Stimulated activated naive CD8-positive, alpha-beta T cell treated with anti-CD3 and anti-CD28 coated beads, Interleukin-15, Interleukin-2, amounts not matched to agents 100 ng/mL and 50 ng/mL, for 24 hours (primary cell): ENCODE data around the gene STYXL2.

ENCODE experiments used
- H3K27ac Mint-ChIP-seq: one replicate; pipeline ENCODE4 v1.8.0; 2021; ENCODE audit warnings: mild to moderate bottlenecking, mixed read lengths
- H3K27me3 Mint-ChIP-seq: one replicate; pipeline ENCODE4 v1.8.0; 2021; ENCODE audit warnings: mixed read lengths
- H3K36me3 Mint-ChIP-seq: one replicate; pipeline ENCODE4 v1.8.0; 2021; ENCODE audit warnings: low read depth, mixed read lengths
- H3K4me1 Mint-ChIP-seq: one replicate; pipeline ENCODE4 v1.8.0; 2021; ENCODE audit warnings: low read depth, mixed read lengths
- H3K4me3 Mint-ChIP-seq: one replicate; pipeline ENCODE4 v1.8.0; 2021; ENCODE audit warnings: mild to moderate bottlenecking, mixed read lengths
- H3K9me3 Mint-ChIP-seq: one replicate; pipeline ENCODE4 v1.8.0; 2021; ENCODE audit warnings: mixed read lengths

Gene STYXL2

GRCh38 chr1:167093846-167094516 is at the start of gene STYXL2:
Gene STYXL2 (plus strand): TSS chr1:167094075. CDS start chr1:167094850, 775 bp downstream.
- no peaks in the 10 kb centered on the region for H3K36me3 Mint-ChIP-seq
- peaks cover 35% of the 10 kb centered on the region for H3K4me1 Mint-ChIP-seq
- no peaks in the 10 kb centered on the region for H3K27me3 Mint-ChIP-seq
- H3K27ac Mint-ChIP-seq, result no peak within 1 kb of the TSS
- no peak within 1 kb of the TSS for H3K4me3 Mint-ChIP-seq
- H3K9me3 Mint-ChIP-seq, result no peaks in the 10 kb centered on the region

GRCh38 chr1:167051907-167052306 is 42.0 kb upstream of the STYXL2 start:
- no peak overlapping the region for H3K27ac Mint-ChIP-seq
- no peak overlapping the region for H3K4me3 Mint-ChIP-seq
- no peaks in the 10 kb centered on the region for H3K27me3 Mint-ChIP-seq
- no peaks in the 10 kb centered on the region for H3K4me1 Mint-ChIP-seq
- no peaks in the 10 kb centered on the region for H3K36me3 Mint-ChIP-seq
- H3K9me3 Mint-ChIP-seq, result no peaks in the 10 kb centered on the region

GRCh38 chr1:167052389-167052788 is 41.5 kb upstream of the STYXL2 start:
- H3K4me3 Mint-ChIP-seq, result no peak overlapping the region
- no peaks in the 10 kb centered on the region for H3K36me3 Mint-ChIP-seq
- H3K9me3 Mint-ChIP-seq, result no peaks in the 10 kb centered on the region
- H3K27me3 Mint-ChIP-seq, result no peaks in the 10 kb centered on the region
- H3K4me1 Mint-ChIP-seq, result no peaks in the 10 kb centered on the region
- H3K27ac Mint-ChIP-seq, result no peak overlapping the region

GRCh38 chr1:167054531-167054930 is 39.3 kb upstream of the STYXL2 start:
- Mint-ChIP-seq H3K4me1 (peaks cover 8% of the 10 kb centered on the region), H3K9me3 (no peaks in the 10 kb centered on the region), H3K4me3 (no peak overlapping the region), H3K27ac (no peak overlapping the region), H3K36me3 (no peaks in the 10 kb centered on the region), H3K27me3 (no peaks in the 10 kb centered on the region)

GRCh38 chr1:167054946-167055630 is 38.8 kb upstream of the STYXL2 start:
- Mint-ChIP-seq H3K4me3 (no peak overlapping the region), H3K27ac (no peak overlapping the region), H3K36me3 (no peaks in the 10 kb centered on the region), H3K4me1 (peaks cover 8% of the 10 kb centered on the region), H3K27me3 (no peaks in the 10 kb centered on the region), H3K9me3 (no peaks in the 10 kb centered on the region)

GRCh38 chr1:167056529-167057231 is 37.2 kb upstream of the STYXL2 start:
- Mint-ChIP-seq H3K36me3 (no peaks in the 10 kb centered on the region), H3K4me3 (no peak overlapping the region), H3K4me1 (peaks cover 8% of the 10 kb centered on the region), H3K27me3 (no peaks in the 10 kb centered on the region), H3K27ac (no peak overlapping the region), H3K9me3 (no peaks in the 10 kb centered on the region)

- H3K27ac Mint-ChIP-seq, result no peak overlapping the region
- H3K36me3 Mint-ChIP-seq, result no peaks in the 10 kb centered on the region
- no peaks in the 10 kb centered on the region for H3K27me3 Mint-ChIP-seq
- H3K4me1 Mint-ChIP-seq, result peaks cover 8% of the 10 kb centered on the region
- no peak overlapping the region for H3K4me3 Mint-ChIP-seq
- H3K9me3 Mint-ChIP-seq, result no peaks in the 10 kb centered on the region
These were observed 36.6 kb upstream of the STYXL2 start for GRCh38 chr1:167057241-167057688.

GRCh38 chr1:167059045-167059808 is 34.6 kb upstream of the STYXL2 start:
- H3K9me3 Mint-ChIP-seq, result no peaks in the 10 kb centered on the region
- H3K27me3 Mint-ChIP-seq, result no peaks in the 10 kb centered on the region
- peak overlapping the region; percentile 24 for H3K27ac Mint-ChIP-seq
- H3K36me3 Mint-ChIP-seq, result no peaks in the 10 kb centered on the region
- no peak overlapping the region for H3K4me3 Mint-ChIP-seq
- H3K4me1 Mint-ChIP-seq, result peaks cover 8% of the 10 kb centered on the region

GRCh38 chr1:167059809-167060107 is 34.1 kb upstream of the STYXL2 start:
- Mint-ChIP-seq H3K9me3 (no peaks in the 10 kb centered on the region), H3K4me3 (no peak overlapping the region), H3K27me3 (no peaks in the 10 kb centered on the region), H3K4me1 (peaks cover 8% of the 10 kb centered on the region), H3K27ac (no peak overlapping the region), H3K36me3 (no peaks in the 10 kb centered on the region)

- H3K9me3 Mint-ChIP-seq, result no peaks in the 10 kb centered on the region
- H3K4me1 Mint-ChIP-seq, result peaks cover 8% of the 10 kb centered on the region
- H3K27ac Mint-ChIP-seq, result no peak overlapping the region
- H3K4me3 Mint-ChIP-seq, result no peak overlapping the region
- no peaks in the 10 kb centered on the region for H3K27me3 Mint-ChIP-seq
- no peaks in the 10 kb centered on the region for H3K36me3 Mint-ChIP-seq
These were observed 33.5 kb upstream of the STYXL2 start for GRCh38 chr1:167060141-167061072.

- Mint-ChIP-seq H3K36me3 (no peaks in the 10 kb centered on the region), H3K9me3 (no peaks in the 10 kb centered on the region), H3K27ac (no peak overlapping the region), H3K27me3 (no peaks in the 10 kb centered on the region), H3K4me1 (peaks cover 8% of the 10 kb centered on the region), H3K4me3 (no peak overlapping the region)
These were observed 32.8 kb upstream of the STYXL2 start for GRCh38 chr1:167061073-167061464.

- no peak overlapping the region for H3K27ac Mint-ChIP-seq
- H3K36me3 Mint-ChIP-seq, result no peaks in the 10 kb centered on the region
- H3K4me3 Mint-ChIP-seq, result no peak overlapping the region
- H3K27me3 Mint-ChIP-seq, result no peaks in the 10 kb centered on the region
- H3K4me1 Mint-ChIP-seq, result no peaks in the 10 kb centered on the region
- H3K9me3 Mint-ChIP-seq, result no peaks in the 10 kb centered on the region
These were observed 29.3 kb upstream of the STYXL2 start for GRCh38 chr1:167064621-167065020.

- Mint-ChIP-seq H3K36me3 (no peaks in the 10 kb centered on the region), H3K27ac (no peak overlapping the region), H3K9me3 (no peaks in the 10 kb centered on the region), H3K27me3 (no peaks in the 10 kb centered on the region), H3K4me3 (no peak overlapping the region), H3K4me1 (no peaks in the 10 kb centered on the region)
These were observed 28.4 kb upstream of the STYXL2 start for GRCh38 chr1:167065471-167065870.
